ENCODE data around the gene TNFAIP8L3.

TNFAIP8L3 gene

DNA sequence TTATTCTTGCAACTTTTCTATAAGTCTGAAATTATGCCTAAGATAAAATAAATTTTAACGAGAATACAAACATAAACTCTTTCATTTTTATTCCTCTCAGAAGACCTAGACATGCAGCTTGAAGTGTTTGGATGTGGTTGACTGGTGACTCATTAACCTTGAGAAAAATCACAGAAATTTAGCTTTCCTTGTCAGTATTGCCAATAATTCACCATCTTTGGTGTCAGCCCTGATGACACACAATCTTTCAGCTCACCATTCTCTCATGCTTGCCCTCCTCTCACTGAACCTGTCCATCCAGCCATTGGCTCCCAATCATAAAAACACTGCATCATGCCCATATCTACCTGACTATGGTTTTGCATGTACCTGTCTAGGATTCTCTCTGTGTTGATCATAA lies 22.6 kb upstream of the TNFAIP8L3 start:
- DNase-seq, result no peak
- no peak for ATAC-seq

DNA sequence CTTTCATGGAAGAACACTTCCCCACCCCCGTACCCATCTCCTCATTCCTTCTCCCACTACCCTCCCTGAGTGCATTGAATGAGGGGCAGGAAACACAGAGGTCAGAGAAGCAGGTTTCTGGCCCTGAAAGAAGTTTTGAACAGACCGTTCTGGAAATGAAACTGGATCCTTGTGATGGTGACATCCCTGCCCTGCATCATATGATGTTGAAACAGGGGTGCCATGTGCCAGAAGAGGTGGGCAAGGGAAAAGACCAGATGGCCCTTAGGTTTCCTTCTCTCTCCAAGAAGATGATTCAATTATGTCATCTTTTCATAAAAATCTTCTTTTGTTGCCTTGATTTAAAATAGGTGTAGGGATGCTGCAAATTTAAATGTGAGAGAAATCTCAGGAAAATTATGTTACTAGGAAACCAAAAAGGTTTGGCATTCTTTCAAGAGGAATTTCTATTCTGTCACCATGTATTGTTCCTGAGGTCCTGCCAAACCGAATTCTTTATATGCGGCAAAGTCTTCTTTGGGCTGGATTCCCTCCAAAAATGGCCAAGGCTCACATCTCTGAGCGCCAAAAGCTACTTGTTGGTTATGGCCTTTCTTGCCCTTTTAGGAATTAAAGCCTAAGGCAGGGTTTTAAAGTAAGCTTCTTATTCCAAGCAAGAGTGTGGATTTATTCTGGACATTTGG lies 19.9 kb upstream of the TNFAIP8L3 start:
- DNase-seq, result no peak

DNA sequence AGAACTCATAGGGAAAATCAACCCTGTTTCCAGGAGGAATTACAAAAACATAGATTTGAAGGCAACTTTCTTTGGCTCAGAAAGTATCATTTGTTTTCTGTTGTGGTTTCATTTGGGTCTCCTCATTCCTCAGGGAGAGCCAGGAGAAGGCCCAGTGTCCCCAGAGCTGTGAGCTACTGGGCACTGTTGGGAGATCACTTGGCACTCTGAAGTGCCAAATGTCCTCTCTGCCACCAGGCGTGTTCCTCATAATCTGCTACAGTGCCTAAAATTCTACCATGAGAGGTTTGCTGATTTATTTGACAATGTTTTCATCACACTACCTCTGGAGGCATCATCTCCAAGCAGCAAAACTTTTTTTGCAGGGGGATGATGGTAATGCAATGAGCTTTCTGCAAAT lies 17.4 kb upstream of the TNFAIP8L3 start:
- DNase-seq, result no peak
- no peak for ATAC-seq

More for the DNA sequence above, 19.9 kb upstream of the TNFAIP8L3 start:
- no peak for ATAC-seq

DNA sequence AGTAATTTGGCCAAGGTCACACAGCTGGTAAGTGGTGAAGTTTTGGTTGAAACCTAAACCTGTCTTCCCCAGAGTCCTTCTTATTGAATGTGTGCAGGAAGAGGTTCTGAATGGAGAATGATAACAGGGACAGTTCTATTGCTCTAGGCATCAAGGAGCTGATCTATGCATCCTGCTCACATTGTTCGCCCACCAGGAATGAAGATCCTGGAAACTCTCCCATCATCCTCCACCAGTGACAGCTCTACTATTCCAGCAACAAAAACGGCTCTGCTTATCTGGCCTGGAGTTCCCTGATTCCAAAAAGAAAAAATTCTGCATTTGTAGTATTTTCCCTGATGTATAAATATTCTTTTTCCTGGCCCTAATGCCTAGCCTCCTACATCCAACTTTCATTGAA lies 16.4 kb upstream of the TNFAIP8L3 start:
- no peak for ATAC-seq
- no peak for DNase-seq

DNA sequence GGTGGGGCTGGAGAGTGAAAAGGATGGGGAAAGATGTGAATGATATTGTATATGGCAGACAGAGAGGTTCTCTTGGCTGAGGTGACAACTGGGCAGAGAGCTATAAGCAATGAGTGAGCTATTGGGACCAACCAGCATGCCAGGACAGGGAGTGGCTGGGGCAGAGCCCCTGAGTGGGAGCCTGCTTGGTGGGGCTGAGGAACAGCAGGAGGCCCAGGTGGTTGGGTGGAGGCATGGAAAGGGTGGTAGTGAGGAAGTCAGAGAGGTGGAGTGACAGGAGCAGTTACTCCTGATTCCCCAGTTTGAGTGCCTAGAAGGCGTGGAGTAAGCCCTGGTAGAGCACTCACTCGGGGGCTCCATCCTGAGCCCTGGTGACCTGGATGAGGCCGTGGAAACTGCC lies 15.5 kb upstream of the TNFAIP8L3 start:
- ATAC-seq (no peak), DNase-seq (no peak)

DNA sequence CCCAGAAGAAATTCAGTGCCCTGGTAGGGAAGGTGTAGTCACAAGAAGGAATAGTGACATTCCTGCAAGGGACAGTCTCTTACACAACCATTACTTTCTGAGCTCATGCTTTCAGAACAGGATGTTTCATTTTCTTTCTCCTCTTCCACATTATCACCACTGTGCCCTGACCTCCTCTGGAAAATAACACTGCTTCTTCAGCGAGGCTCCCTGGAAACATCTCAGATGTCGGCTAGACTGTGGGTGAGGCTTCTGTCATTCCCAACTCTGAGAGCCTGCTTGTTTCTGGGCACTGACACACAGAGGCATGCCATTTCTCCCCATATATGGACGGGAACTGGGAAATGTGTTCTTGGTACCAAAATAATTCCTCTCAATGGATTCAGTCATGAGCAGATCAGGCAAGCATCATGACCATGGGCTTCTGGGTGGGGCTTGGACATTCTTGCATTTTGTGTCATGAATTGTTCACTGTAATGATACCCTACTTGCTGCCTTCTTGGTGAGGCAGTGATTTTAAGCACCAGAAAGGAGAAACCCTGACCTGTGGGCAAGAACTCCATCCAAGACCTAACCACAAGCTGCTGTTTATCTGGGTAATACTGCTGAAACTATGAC lies 14.3 kb upstream of the TNFAIP8L3 start:
- no peak for ATAC-seq
- no peak for DNase-seq

DNA sequence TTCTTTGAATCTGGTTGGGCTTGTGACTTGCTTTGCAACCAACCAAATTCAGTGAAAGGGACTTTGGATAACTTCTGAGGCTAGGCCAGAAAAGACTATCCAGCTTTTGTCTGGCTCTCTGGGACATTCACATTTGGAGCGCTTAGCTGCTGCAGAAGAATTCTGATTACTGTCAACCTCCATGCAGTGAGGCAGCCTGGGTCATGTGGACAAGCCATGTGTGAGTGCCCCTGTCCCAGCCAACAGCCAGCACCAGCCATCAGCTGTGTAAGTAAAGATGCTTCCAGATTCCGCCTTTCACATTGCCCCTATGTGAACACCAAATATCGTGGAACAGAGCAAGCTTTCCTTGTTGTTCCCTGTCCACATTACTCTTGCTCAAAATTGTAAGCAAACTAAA lies 12.9 kb upstream of the TNFAIP8L3 start:
- DNase-seq (no peak), ATAC-seq (no peak)

DNA sequence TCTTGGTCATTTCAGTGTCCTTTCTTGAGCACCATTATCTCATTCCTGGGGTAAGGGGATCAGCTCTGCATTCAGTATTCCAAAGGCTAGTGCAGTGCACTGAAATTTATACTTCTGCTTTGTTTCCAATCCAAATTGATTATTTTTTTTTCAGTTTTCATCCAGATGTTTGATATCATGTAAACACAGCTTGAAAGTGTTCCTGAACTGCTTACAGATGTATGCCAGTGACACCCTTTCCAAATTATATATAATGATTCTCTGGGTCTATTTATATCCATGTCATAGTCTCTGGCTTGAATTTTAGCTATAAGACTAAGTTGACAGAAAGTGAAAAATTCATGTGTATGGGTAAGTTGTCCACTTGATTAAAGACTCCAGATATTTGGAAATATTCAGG lies 11.8 kb upstream of the TNFAIP8L3 start:
- no peak for DNase-seq
- no peak for ATAC-seq

DNA sequence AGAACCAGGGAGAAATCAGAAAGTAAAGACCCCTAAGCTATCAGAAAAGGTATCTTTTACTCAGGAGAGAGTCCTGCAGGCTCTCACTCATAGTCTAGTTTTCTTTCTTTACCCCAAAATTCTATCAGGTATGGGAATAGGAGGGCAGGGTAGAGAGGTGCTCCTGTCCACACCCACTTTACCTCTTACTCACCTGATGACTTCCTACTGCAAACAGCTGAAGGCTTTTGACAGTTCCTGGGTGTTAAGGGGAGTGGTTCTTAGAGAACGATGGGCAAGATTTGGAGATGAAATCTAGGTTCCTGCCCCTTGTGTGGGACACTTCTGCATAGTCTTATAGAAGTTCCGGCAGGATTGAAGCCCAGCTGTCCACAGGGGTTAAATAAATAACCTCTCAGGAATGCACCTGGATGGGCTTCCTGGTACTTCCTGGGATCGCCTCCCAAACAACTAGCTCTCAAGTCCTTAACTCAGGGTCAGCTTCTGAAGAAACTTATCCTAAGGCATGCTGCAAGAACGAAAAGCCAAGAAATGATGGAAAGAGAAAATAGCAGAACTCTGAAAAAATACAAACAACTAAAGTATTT lies 10.8 kb upstream of the TNFAIP8L3 start:
- DNase-seq (no peak), ATAC-seq (no peak)

DNA sequence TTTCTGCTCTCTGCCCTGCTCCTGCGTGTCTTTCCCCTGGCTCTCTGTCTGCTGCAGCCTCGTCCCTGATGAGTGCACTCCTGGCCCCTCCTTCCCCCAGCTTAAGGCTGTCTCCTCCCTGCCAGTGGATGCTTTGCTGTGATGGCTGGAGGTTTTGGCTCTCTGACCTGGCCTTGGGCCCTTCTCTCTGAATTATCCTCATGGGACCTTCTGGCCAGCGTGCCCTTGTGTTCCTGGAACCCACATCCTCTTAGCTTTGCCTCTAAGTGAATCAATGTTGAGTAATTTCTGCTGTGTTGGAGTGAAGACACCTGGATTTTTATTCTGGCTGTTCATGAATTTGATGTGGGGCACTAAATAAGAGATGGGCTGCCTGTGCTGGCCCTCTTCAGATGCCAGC lies 9.8 kb upstream of the TNFAIP8L3 start:
- ATAC-seq, result no peak
- DNase-seq, result no peak

DNA sequence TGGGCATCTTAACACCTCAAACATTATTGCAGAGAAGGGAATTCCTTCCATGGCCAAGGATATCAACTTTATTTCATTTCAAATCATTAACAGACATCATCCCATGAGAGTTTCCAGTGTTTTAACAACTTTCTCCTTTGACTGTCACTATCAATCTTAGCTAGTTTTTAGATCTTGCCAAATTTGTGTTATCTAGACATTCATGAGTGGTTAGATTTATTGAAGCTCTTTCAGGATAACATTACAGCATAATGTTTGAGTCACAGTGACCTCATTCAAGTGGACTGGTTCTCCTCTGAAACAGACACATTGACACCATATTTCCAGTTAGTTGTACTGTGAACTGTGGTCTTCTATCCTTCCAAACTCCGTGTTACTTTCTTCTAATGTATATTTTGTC lies 8.6 kb upstream of the TNFAIP8L3 start:
- ATAC-seq (no peak), DNase-seq (no peak)

DNA sequence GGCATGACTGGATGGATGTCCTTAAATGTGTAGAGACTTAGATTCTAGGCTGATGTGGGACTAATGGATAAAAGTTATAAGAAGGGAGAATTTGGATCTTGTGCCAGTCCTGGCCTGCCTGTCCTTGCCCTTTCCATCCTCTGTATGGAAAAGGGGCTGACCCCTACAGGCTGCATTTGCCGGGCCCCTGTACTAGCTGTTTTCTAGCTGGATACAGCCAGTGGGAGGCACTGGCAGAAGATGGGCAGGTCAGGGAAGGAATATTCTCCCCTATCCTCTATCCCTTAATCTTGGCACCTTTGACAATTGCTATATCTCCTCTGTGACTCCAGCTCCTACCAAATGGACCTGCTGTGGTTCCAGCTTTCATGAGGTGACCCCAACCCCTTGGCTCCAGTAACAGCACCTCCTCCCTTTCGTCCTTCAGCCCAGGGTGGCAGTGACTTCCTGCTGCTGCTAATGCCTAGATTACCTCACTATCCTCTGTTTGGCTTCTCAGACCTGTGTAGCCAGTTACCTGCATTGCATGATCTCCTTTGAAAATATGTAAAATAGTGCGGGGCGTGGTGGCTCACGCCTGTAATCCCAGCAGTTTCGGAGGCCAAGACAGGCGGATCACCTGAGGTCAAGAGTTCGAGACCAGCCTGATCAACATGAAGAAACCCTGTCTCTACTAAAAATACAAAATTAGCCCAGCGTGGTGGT lies 6.2 kb upstream of the TNFAIP8L3 start:
- ATAC-seq, result no peak
- no peak for DNase-seq

DNA sequence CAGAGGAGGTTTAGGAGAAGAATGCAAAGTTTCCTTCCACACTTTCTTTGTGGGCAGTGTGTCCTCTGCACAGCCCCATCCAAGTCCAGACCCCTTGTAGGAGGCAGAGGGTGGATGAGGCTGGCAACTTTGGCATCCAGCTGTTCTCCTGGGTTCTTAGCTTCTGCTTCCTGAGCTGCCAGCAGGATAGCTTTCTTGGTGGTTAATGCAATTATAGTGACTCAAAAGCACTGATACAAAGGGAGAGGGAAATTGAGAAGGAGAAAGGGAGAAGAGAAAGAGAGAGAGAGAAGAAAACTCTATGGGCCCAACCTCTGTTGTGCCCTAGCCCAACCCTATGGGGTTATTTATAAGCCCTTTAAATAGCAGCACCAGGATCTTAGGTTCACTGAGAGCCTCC lies 4.5 kb upstream of the TNFAIP8L3 start:
- ATAC-seq, result no peak
- no peak for DNase-seq

DNA sequence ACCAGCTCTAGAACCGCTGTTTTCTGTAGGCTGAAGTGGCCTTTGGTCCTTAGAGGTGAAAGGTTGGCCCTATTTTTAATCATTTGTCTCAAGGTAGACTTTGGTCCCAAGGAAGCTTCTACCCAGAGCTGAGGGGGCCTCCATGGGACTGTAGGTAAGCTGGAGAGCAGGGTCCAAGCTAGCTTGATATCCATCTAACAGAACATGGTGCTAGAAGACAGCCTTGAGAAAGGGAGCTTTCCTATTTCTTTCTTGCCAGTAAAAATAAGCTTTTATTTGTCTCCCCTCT lies 3.6 kb upstream of the TNFAIP8L3 start:
- ATAC-seq (no peak), DNase-seq (no peak)

DNA sequence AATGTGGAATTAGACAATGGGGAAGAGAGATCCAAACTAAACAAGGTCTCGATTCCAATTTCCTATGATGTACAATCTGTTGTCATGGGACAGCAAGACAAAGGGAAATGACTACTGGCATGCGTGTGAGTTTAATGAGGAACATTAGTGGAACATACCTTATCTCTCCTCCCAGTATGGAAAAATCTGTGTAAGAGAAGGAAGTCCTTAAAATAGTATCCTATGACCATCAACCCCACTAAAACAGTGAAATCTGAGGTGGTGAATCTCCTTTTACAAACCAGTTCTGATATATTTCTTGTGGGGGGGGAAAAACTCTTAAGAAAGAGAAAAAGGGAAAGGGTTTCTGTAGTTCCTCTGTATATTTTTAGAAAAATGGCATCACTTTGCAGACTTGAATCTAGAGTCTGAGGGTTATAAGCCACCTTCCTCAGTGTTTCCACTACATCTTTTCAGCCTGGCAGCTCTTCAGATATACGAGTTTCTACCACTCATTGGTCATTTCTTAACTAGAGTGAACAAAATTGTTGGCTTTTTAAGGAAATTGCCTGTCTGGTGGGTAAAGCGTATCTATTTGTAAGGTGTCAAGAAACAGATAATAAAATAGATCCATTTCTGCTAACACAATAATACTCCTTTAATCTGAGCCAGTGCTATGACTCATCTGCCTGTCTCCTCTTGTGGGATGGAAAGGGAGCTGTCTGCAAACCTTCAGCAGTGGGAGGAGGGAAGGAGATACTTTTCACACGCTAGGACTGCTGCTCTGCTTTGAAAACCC lies 3.0 kb upstream of the TNFAIP8L3 start:
- DNase-seq (no peak), ATAC-seq (peak; percentile 49)

DNA sequence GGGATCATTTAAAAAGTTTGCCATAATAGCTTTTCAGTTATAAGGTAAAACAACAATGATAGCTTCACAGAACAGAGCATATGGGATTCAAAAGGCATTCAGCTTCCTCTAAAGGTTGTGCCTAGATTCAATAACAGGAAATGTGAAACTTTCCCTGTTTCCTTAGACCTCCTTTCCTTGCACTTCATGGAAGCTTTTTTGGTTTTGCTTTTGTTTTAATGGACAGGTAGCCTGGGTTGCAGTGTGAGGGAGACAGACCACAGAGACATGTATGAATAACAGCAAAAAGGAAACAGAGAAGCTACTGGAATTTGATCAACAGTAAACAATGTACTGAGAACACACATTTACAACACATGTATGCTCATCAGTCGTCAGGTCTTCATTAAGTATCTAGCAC lies 2.3 kb upstream of the TNFAIP8L3 start:
- ATAC-seq (no peak), DNase-seq (no peak)

DNA sequence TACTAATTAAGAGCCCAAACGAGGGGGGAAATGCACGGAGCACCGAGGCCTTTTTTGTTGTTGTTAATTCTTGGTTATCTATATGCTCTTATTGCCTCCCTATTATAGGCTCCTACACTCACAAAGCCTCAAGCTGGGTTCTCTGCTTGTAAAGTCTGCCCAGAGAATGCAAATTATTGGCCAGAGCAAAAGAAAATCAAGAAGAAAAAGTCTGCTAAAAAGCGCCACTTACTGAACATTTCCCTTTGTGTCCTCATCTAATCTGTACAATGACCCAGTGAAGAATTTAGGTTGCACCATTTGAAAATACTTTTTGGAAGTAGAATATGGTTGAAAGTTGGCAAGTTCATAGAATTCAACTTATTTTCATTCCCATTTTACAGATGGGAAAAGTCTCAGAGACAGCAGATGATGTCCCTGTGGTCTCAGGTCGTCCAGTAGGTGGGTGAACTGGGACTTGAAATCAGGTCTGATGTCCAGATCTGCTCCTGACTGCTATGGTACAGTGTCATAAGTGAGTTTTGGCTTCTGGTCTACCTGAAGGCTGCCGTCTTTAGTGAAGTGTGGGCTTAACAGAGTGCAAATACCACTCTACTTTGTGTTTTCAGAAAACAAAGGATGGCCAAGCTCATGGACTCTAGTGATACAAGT lies 1.1 kb upstream of the TNFAIP8L3 start:
- DNase-seq, result no peak
- no peak for ATAC-seq

DNA sequence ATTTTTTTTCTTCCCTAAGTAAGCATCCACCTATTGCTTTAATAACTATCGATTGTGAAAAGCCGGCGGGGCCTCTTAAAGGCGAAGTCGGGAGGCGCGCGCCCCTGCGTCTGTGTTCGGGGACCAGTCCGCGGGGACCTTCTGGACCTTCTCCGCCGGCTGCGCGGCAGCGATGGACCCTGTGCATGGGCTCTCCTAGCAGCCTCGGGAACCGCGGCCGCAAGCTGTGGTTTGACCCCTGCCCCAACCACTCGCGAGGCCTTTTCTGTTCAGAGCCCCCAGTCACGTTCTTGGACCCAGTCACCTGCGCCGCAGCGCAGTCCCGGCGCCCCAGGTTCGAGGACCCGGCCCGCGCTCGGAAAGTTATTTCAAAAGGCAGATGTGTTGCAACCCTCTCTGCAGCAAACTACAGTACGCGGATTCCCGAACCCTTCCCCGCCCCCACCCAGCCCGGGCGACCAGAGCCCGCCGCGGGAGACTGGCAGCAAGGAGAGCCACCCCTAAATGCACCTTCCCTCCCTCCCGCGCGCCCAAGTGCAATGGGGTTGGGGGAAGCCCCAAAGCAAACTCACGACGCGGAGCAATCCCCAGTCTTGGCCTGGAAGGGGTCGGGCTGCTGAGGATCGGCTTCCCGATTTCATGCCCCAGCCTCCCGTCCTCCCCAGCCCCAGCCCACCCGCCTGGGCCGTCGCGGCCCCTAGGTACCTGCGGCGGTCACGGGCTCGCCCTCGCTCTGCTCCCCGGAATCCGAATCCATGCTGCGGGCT lies 684 bp downstream of the TNFAIP8L3 start:
- ATAC-seq, result no peak
- peak; percentile 25 for DNase-seq

DNA sequence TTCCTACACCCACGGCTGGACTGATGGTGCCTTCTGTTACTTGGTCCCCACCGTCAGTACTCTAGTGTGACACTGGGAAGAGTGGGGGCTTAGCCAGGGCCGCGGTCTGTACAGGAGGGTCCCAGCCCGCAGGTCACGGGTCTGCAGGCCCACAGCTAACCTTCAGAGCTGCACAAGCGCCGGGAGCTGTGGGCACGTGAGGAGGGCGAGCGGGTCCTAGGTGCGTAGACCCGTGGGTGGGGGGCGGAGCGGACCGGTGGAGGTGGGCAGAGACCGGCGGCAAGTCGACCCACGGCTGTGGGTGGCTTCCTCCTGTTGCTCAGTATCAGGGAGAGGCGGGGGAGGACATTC lies 1.2 kb downstream of the TNFAIP8L3 start:
- ATAC-seq, result no peak

DNA sequence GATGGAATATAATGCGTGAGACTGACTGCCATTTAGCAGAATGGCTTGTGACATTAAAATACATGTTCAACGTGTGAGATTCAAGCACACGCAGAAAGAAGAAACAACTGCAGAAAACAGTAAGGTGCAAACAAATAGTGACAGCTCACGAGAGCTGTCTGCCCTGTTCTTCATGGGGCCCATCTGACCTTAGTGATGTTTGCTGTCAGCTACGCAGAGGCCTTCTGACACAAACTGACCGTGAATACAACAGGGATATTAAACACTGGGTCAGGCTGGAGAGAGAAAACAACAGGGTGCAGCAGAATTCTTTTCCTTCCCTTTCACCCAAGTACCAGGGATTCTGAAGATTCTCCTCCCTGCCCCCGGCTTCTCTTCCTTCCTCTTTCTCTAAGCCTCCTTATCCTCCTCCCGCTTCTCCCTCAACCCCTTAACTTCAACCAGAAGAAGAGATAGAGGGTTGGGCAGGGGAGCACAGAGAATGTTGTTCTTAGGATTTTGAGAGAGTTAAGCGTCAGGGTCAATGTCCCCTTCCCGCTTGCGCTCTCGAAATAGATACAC lies 2.1 kb downstream of the TNFAIP8L3 start:
- no peak for ATAC-seq
- no peak for DNase-seq

More for the DNA sequence above, 1.2 kb downstream of the TNFAIP8L3 start:
- no peak for DNase-seq

DNA sequence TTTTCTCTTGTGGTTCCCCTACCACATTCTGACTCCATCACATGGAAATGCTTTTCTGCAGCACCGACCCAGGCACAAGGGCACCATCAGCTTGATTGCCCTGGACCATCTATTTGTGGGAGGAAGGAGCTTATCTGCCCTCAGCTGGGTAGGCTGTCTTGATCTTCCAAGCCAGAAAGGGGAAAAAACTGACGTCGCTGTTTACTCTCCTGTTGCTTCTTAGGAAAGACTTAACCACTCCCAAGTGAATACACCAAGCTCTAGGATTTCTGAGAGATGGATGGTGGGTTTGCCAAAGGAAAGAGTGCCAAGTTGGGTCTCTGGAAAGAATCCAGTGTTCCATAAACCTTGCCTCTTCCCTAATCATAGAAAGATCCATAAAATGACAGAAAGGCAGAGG lies 4.0 kb downstream of the TNFAIP8L3 start:
- DNase-seq, result no peak
- ATAC-seq, result no peak

Measured in stimulated activated naive CD8-positive, alpha-beta T cell treated with anti-CD3 and anti-CD28 coated beads, Interleukin-15, Interleukin-2, amounts not matched to agents 100 U/mL and 50 U/mL, for 24 hours (primary cell).